ENCODE measurements around the gene CCDC28B.

- TF ChIP-seq PATZ1 (CRISPR knock-in tag; IDR thresholded peaks at IDR 0.05; ENCODE audit: borderline replicate concordance) (no peak), CSRNP3 (CRISPR knock-in tag; IDR thresholded peaks at IDR 0.05) (no peak), CSDC2 (CRISPR knock-in tag; IDR thresholded peaks at IDR 0.05) (no peak), OSR1 (CRISPR knock-in tag; IDR thresholded peaks at IDR 0.05) (no peak), TOX (CRISPR knock-in tag; IDR thresholded peaks at IDR 0.05; ENCODE audit: borderline replicate concordance) (no peak), ZNF8 (CRISPR knock-in tag; IDR thresholded peaks at IDR 0.05) (no peak), BACH2 (CRISPR knock-in tag; IDR thresholded peaks at IDR 0.05; ENCODE audit: borderline replicate concordance) (no peak), TCF4 (CRISPR knock-in tag; IDR thresholded peaks at IDR 0.05; ENCODE audit: borderline replicate concordance) (no peak), CREB5 (CRISPR knock-in tag; IDR thresholded peaks at IDR 0.05; ENCODE audit: low read depth) (no peak), GLIS3 (CRISPR knock-in tag; IDR thresholded peaks at IDR 0.05) (no peak), ESRRG (CRISPR knock-in tag; IDR thresholded peaks at IDR 0.05) (no peak), ZNF70 (CRISPR knock-in tag; IDR thresholded peaks at IDR 0.05) (no peak), SNAI2 (CRISPR knock-in tag; IDR thresholded peaks at IDR 0.05) (no peak), ZFP3 (CRISPR knock-in tag; IDR thresholded peaks at IDR 0.05) (no peak)
These were observed 47.1 kb downstream of the CCDC28B start for GRCh38 chr1:32247452-32247851.

Data from SK-N-SH treated with all-trans-retinoic acid at 6 μM for 48 hours (cell line).